Colonic mucosa (tissue), 4 donors: Measurements from ENCODE around the gene TRRAP. TPM values are rescaled to one million over a fixed set of nuclear protein-coding genes. Genes with fewer than 3 reads are reported as not detected.

Experiments used
- DNase-seq: peaks from one replicate; pipeline ENCODE4 v3.0.0-alpha.2; 2020
- H3K27ac ChIP-seq: fragments of 200-600 bp; one replicate; pipeline ENCODE4 v1.8.0; 2021
- H3K27me3 ChIP-seq: fragments of 200-600 bp; one replicate; pipeline ENCODE4 v1.8.0; 2021
- H3K36me3 ChIP-seq: fragments of 200-600 bp; one replicate; pipeline ENCODE4 v1.8.0; 2021
- H3K4me1 ChIP-seq: fragments of 200-600 bp; one replicate; pipeline ENCODE4 v1.8.0; 2021; ENCODE audit warnings: mild to moderate bottlenecking
- H3K4me3 ChIP-seq: fragments of 200-600 bp; one replicate; pipeline ENCODE4 v1.8.0; 2021
- H3K9ac ChIP-seq, 2 donors: one replicate each; pipeline ENCODE4 v1.7.0; 2013; ENCODE audit warnings: control low read depth in 2 of 2, low read depth in 2 of 2, low read length in 2 of 2
- H3K9me3 ChIP-seq: fragments of 200-600 bp; one replicate; pipeline ENCODE4 v1.8.0; 2021
- intact Hi-C: fragments of 100-400 bp; cut with DNase I; formaldehyde crosslinking; loops from one replicate; pipeline ENCODE4 v1.14.1; 2022
- total RNA-seq, 2 donors: library from RNA; stranded (reverse); fragmentation: NEBNext Ultra II Directional in 1 of 2; extraction: Animal tissue kit (Norgen Biotek cat#: 25700) in 1 of 2; gene quantifications; one replicate each; pipeline ENCODE4 v1.2.1, GENCODE V29; 2021
- TF ChIP-seq, protein P1 (sequence below): fragments of 200-600 bp; IDR thresholded peaks from one replicate; pipeline ENCODE4 v1.8.0; 2022; ENCODE audit warnings: antibody characterized with exemption, mild to moderate bottlenecking
- donor health status: healthy.
- donor health status: DM: no; HTN: no; CAD: no.
- donor health status: DM: no; HTN: no; CAD: no.

Gene TRRAP
- total RNA-seq, 2 donors from 2014 or later, result 33.3 to 39.4 TPM

DNA sequence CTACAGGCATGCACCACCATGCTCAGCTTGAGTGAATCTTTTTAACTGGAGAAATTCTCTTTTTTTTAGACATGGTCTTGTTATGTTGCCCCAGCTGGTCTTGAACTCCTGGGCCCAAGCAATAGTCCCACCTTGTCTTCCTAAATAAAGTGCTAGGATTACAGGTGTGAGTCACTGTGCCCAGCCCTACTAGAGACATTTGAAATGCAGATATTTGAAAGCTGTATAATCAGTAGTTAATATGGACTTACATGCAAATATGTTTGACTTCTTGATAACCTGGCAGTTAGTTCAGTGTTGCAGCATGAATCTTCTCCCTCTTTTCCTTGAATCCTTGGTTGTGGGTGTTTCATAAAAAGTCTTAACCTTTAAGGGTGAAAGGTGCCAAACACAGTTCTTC is 8.7 kb downstream of the TRRAP start:
- Histone ChIP-seq H3K36me3 (peaks cover 26% of the 10 kb centered on the region), H3K9me3 (no peaks in the 10 kb centered on the region), H3K27me3 (no peaks in the 10 kb centered on the region), H3K9ac (no peak overlapping the region), H3K27ac (no peak overlapping the region), H3K4me1 (no peaks in the 10 kb centered on the region), H3K4me3 (no peak overlapping the region)
- intact Hi-C loops, result no loop called here
- TF ChIP-seq, protein P1, sequence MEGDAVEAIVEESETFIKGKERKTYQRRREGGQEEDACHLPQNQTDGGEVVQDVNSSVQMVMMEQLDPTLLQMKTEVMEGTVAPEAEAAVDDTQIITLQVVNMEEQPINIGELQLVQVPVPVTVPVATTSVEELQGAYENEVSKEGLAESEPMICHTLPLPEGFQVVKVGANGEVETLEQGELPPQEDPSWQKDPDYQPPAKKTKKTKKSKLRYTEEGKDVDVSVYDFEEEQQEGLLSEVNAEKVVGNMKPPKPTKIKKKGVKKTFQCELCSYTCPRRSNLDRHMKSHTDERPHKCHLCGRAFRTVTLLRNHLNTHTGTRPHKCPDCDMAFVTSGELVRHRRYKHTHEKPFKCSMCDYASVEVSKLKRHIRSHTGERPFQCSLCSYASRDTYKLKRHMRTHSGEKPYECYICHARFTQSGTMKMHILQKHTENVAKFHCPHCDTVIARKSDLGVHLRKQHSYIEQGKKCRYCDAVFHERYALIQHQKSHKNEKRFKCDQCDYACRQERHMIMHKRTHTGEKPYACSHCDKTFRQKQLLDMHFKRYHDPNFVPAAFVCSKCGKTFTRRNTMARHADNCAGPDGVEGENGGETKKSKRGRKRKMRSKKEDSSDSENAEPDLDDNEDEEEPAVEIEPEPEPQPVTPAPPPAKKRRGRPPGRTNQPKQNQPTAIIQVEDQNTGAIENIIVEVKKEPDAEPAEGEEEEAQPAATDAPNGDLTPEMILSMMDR, result no peak
- DNase-seq, result no peak

DNA sequence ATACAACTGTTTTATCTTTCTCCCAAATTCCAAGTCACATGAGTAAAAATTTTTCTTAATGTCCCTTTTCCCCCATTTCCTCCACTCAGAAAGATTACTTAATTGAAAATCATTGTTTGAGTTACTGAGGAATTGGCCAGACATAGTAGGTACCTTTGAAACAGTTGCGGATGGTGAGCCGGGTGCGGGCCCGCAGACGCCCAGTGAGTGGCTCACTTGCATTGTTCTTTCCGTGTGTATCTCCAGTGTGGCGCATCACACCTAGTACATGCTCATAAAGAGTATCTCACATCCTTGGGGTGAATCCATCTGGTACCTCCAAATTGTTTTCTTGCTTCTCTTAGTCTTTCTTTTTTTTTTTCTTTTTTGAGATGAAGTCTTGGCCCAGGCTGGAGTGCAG is 14.3 kb downstream of the TRRAP start:
- intact Hi-C loops, result no loop called here
- Histone ChIP-seq H3K27me3 (no peaks in the 10 kb centered on the region), H3K4me1 (no peaks in the 10 kb centered on the region), H3K36me3 (peaks cover 16% of the 10 kb centered on the region), H3K27ac (no peak overlapping the region), H3K9me3 (no peaks in the 10 kb centered on the region), H3K4me3 (no peak overlapping the region), H3K9ac (no peak overlapping the region)
- no peak for DNase-seq
- TF ChIP-seq, protein P1, result no peak

DNA sequence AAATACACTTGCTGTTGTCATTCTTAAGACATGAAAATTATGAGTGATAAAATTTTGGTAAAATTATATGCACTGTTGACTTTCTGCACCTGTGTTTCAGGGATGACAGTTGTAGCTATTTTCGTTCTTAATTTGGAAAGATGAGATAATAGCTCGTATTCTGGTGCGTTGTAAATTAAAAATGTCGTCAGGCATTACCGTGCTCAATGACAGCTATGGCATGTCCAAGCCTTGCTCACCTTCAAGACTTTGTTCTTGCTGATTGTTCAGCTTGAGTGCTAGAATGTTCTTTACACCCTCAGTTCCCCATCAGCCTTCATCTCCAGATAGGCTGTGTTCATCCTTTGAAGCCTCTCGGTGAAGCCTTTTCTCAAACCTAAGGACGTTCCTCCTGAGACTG is 21.5 kb downstream of the TRRAP start:
- H3K36me3 ChIP-seq, result peaks cover 30% of the 10 kb centered on the region
- H3K27ac ChIP-seq, result no peak overlapping the region
- H3K9ac ChIP-seq, result no peak overlapping the region
- DNase-seq, result no peak
- H3K9me3 ChIP-seq, result no peaks in the 10 kb centered on the region
- TF ChIP-seq, protein P1, result no peak
- H3K4me1 ChIP-seq, result no peaks in the 10 kb centered on the region
- intact Hi-C loops, result loop anchor here (5.0 kb wide), 1 partner anchor 37 kb away; no protein-coding TSS in a partner anchor
- H3K27me3 ChIP-seq, result no peaks in the 10 kb centered on the region
- H3K4me3 ChIP-seq, result no peak overlapping the region

DNA sequence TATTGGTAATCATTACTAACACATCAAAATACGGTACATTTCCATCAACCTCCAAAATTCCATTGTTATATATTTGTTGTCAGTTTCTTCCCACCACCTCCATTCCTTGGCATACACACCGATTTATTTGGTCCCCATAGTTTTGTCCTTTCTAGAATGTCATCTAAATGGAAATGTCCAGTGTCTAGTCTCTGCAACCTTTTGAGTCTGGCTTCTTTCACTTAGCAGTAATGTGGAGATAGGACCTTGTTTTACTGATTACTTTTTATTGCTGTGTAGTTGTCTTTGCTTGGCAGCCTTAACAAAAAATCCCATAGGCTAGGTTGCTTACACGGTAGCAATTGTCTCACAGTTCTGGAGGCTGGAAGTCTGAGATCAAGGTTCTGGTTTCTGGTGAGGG is 22.5 kb downstream of the TRRAP start:
- no peak for DNase-seq
- H3K4me1 ChIP-seq, result no peaks in the 10 kb centered on the region
- TF ChIP-seq, protein P1, result no peak
- no peak overlapping the region for H3K9ac ChIP-seq
- no peaks in the 10 kb centered on the region for H3K27me3 ChIP-seq
- intact Hi-C loops, result loop anchor here (5.0 kb wide), 1 partner anchor 36 kb away; no protein-coding TSS in a partner anchor
- H3K9me3 ChIP-seq, result no peaks in the 10 kb centered on the region
- no peak overlapping the region for H3K4me3 ChIP-seq
- no peak overlapping the region for H3K27ac ChIP-seq
- peaks cover 36% of the 10 kb centered on the region for H3K36me3 ChIP-seq

DNA sequence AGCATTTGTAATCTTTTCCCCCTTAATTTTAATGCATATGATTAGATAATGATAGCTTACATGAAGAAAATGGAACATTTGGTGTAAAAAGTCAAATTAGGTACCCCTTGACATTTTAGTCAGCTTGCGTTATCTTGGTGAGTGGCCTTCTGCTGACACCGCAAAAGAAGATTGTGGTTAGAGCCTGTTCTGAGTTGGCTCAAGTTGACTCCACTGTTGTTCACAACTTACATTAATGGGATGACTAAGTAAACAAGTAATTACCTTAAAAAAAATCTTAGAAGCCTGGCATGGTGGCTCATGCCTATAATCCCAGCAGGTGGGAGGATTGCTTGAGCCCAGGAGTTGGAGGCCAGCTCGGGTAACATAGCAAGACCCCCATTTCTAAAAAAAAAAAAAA is 24.2 kb downstream of the TRRAP start:
- intact Hi-C loops, result loop anchor here (5.0 kb wide), 1 partner anchor 35 kb away; no protein-coding TSS in a partner anchor
- peaks cover 36% of the 10 kb centered on the region for H3K36me3 ChIP-seq
- H3K4me1 ChIP-seq, result no peaks in the 10 kb centered on the region
- H3K9ac ChIP-seq, result no peak overlapping the region
- H3K27ac ChIP-seq, result no peak overlapping the region
- TF ChIP-seq, protein P1, result no peak
- H3K9me3 ChIP-seq, result no peaks in the 10 kb centered on the region
- no peak overlapping the region for H3K4me3 ChIP-seq
- no peak for DNase-seq
- H3K27me3 ChIP-seq, result no peaks in the 10 kb centered on the region
